ENCODE data around the gene LTB. TPM values are rescaled to one million over a fixed set of nuclear protein-coding genes. Genes with fewer than 3 reads are reported as not detected.

LTB gene
- total and polyA plus RNA-seq, 2 of the 13 experiments (the other 11 are each of a cell fraction or from before 2014, with no cell fraction given), result 0.09 to 0.22 TPM

- TF ChIP-seq ZGPAT (CRISPR knock-in tag; IDR thresholded peaks at IDR 0.05), result 0 out of 2 replicates have a peak, but pooled peaks have one; percentile 31
- no peak for TF ChIP-seq ZNF253 (CRISPR knock-in tag; IDR thresholded peaks at IDR 0.05; ENCODE audit: borderline replicate concordance)
- TF ChIP-seq RBM22 (optimal IDR thresholded peaks at IDR 0.05; ENCODE audit: low read length), result no peak
- no peak for TF ChIP-seq ATAD3A (CRISPR knock-in tag; IDR thresholded peaks at IDR 0.05)
- no peak for TF ChIP-seq NR2F6 (IDR thresholded peaks at IDR 0.05)
- TF ChIP-seq NR2F6 (CRISPR knock-in tag; IDR thresholded peaks at IDR 0.05), result no peak
- TF ChIP-seq RARA (CRISPR knock-in tag; IDR thresholded peaks at IDR 0.05), result peak; percentile 42; the same call in 1 of the 2 replicates
- no peak for TF ChIP-seq ZNF878 (CRISPR knock-in tag; IDR thresholded peaks at IDR 0.05)
- TF ChIP-seq TEAD3 (CRISPR knock-in tag; optimal IDR thresholded peaks at IDR 0.05; ENCODE audit: borderline replicate concordance), result peak; percentile 76
- TF ChIP-seq MTA3 (CRISPR knock-in tag; IDR thresholded peaks at IDR 0.05), result no peak
- no peak for TF ChIP-seq ZNF598 (CRISPR knock-in tag; IDR thresholded peaks at IDR 0.05; ENCODE audit: borderline replicate concordance)
- TF ChIP-seq REST (IDR thresholded peaks at IDR 0.05; ENCODE audit: borderline replicate concordance in 1 of 2, low read depth in 1 of 2, low read length in 2 of 2), result no peak
- no peak for TF ChIP-seq SOX5 (CRISPR knock-in tag; IDR thresholded peaks at IDR 0.05; ENCODE audit: borderline replicate concordance)
- TF ChIP-seq SNRNP70 (IDR thresholded peaks at IDR 0.05; ENCODE audit: low read depth, low read length), result no peak
- TF ChIP-seq ZNF281 (CRISPR knock-in tag; IDR thresholded peaks at IDR 0.05; ENCODE audit: borderline replicate concordance), result peak; percentile 73
- TF ChIP-seq ZNF460 (CRISPR knock-in tag; IDR thresholded peaks at IDR 0.05; ENCODE audit: borderline replicate concordance), result no peak
- no peak for TF ChIP-seq GABPA (IDR thresholded peaks at IDR 0.05; ENCODE audit: low read depth, low read length)
- TF ChIP-seq GABPA (CRISPR knock-in tag; IDR thresholded peaks at IDR 0.05; ENCODE audit: low read depth), result peak; percentile 43
- TF ChIP-seq POLR2G (IDR thresholded peaks at IDR 0.05; ENCODE audit: low read depth, low read length), result peak; percentile 11; the same call in 1 of the 2 replicates
Observed at GRCh38 chr6:31559958-31560696, 22.1 kb downstream of the LTB start (continued).
